Measurements from ENCODE around the gene ALX4.

ALX4 gene

DNA sequence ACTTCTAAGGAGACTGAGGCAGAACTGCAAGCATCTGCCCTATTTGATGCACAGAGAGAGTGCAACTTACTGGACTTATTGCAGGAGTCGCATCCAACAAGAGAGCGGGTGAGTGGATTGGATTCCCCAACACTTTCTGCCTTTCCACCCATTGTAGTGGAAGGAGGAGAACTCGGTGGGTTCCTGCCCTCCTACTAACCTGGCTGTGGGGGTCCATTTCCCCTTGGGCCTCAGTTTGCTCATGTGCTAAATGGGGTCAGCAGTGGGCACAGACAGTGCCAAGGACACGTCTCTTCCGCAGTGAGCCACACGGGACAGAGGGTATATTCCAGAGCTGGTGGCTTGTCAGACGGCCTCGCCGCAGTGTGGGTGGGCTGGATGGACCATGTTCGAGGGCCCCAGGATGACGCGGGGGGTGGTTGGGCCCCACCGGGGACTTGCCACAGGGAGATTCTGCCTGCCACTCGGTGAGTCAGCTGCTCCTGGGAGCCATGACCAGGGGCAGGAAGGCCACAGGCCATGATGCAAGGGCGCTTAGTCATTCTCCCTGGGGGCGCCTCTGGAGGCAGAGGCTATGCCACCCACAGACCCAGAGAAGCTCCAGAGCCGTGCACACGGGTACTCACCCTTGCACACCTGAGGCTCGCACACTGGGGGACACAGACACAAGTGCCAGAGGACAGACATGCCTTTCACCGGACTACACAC, 8.2 kb downstream of the ALX4 start:
- Histone ChIP-seq H3K4me1 (ENCODE audit: control insufficient read depth, insufficient read depth, low read length) (no peaks in the 10 kb centered on the region), H3K36me3 (ENCODE audit: control insufficient read depth in 2 of 2, insufficient read depth in 1 of 2, low read length in 2 of 2) (peaks cover 0 to 5% of the 10 kb centered on the region in 2 experiments; a peak in 1 of 3 replicates), H3K27ac (ENCODE audit: extremely low read depth, low read depth, low read length) (no peak overlapping the region), H3K4me3 (ENCODE audit: low read depth, low read length) (no peak overlapping the region), H3K9me3 (ENCODE audit: control insufficient read depth, insufficient read depth, low read depth, low read length) (no peaks in the 10 kb centered on the region)
- POLR2A ChIA-PET = no interaction called here
- CTCF ChIA-PET = interaction anchor here (2.3 kb wide), 1 partner anchor 15 kb away, joined by 12 read pairs; no protein-coding TSS in a partner anchor
- TF ChIP-seq, protein P1, sequence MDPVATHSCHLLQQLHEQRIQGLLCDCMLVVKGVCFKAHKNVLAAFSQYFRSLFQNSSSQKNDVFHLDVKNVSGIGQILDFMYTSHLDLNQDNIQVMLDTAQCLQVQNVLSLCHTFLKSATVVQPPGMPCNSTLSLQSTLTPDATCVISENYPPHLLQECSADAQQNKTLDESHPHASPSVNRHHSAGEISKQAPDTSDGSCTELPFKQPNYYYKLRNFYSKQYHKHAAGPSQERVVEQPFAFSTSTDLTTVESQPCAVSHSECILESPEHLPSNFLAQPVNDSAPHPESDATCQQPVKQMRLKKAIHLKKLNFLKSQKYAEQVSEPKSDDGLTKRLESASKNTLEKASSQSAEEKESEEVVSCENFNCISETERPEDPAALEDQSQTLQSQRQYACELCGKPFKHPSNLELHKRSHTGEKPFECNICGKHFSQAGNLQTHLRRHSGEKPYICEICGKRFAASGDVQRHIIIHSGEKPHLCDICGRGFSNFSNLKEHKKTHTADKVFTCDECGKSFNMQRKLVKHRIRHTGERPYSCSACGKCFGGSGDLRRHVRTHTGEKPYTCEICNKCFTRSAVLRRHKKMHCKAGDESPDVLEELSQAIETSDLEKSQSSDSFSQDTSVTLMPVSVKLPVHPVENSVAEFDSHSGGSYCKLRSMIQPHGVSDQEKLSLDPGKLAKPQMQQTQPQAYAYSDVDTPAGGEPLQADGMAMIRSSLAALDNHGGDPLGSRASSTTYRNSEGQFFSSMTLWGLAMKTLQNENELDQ (tag by site-specific recombination; IDR thresholded peaks at IDR 0.05; ENCODE audit: low read depth) = no peak
- TF ChIP-seq GLIS2 (tag by site-specific recombination; IDR thresholded peaks at IDR 0.05) (peak; percentile 37; the same call in 1 of the 2 replicates), ZNF433 (tag by site-specific recombination; IDR thresholded peaks at IDR 0.05; ENCODE audit: low read depth) (no peak), ZNF48 (tag by site-specific recombination; IDR thresholded peaks at IDR 0.05) (no peak), YY1 (tag by site-specific recombination; IDR thresholded peaks at IDR 0.05) (no peak), ZNF214 (tag by site-specific recombination; IDR thresholded peaks at IDR 0.05; ENCODE audit: borderline replicate concordance) (no peak), ZNF311 (tag by site-specific recombination; IDR thresholded peaks at IDR 0.05; ENCODE audit: borderline replicate concordance) (no peak), ZIC2 (tag by site-specific recombination; IDR thresholded peaks at IDR 0.05) (peak; percentile 56), OSR2 (tag by site-specific recombination; IDR thresholded peaks at IDR 0.05) (no peak), EGR2 (tag by site-specific recombination; IDR thresholded peaks at IDR 0.05; ENCODE audit: low read depth) (0 out of 2 replicates have a peak, but pooled peaks have one; percentile 27), ZNF660 (tag by site-specific recombination; IDR thresholded peaks at IDR 0.05) (no peak), ZNF792 (tag by site-specific recombination; IDR thresholded peaks at IDR 0.05) (no peak), GFI1B (tag by site-specific recombination; IDR thresholded peaks at IDR 0.05) (no peak), ZNF223 (tag by site-specific recombination; IDR thresholded peaks at IDR 0.05) (no peak), ZNF623 (tag by site-specific recombination; IDR thresholded peaks at IDR 0.05) (no peak), ZNF596 (tag by site-specific recombination; IDR thresholded peaks at IDR 0.05) (no peak), ZNF335 (tag by site-specific recombination; conservative IDR thresholded peaks at IDR 0.05) (no peak), SETDB1 (IDR thresholded peaks at IDR 0.05; ENCODE audit: insufficient read length, low read length) (no peak), ZNF837 (tag by site-specific recombination; IDR thresholded peaks at IDR 0.05) (no peak), ZNF555 (tag by site-specific recombination; conservative IDR thresholded peaks at IDR 0.05) (no peak)
- TF ChIP-seq, protein P2, sequence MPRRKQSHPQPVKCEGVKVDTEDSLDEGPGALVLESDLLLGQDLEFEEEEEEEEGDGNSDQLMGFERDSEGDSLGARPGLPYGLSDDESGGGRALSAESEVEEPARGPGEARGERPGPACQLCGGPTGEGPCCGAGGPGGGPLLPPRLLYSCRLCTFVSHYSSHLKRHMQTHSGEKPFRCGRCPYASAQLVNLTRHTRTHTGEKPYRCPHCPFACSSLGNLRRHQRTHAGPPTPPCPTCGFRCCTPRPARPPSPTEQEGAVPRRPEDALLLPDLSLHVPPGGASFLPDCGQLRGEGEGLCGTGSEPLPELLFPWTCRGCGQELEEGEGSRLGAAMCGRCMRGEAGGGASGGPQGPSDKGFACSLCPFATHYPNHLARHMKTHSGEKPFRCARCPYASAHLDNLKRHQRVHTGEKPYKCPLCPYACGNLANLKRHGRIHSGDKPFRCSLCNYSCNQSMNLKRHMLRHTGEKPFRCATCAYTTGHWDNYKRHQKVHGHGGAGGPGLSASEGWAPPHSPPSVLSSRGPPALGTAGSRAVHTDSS (tag by site-specific recombination; IDR thresholded peaks at IDR 0.05) = no peak
- TF ChIP-seq, protein P3, sequence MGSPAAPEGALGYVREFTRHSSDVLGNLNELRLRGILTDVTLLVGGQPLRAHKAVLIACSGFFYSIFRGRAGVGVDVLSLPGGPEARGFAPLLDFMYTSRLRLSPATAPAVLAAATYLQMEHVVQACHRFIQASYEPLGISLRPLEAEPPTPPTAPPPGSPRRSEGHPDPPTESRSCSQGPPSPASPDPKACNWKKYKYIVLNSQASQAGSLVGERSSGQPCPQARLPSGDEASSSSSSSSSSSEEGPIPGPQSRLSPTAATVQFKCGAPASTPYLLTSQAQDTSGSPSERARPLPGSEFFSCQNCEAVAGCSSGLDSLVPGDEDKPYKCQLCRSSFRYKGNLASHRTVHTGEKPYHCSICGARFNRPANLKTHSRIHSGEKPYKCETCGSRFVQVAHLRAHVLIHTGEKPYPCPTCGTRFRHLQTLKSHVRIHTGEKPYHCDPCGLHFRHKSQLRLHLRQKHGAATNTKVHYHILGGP (tag by site-specific recombination; IDR thresholded peaks at IDR 0.05) = no peak
- TF ChIP-seq, protein P4, sequence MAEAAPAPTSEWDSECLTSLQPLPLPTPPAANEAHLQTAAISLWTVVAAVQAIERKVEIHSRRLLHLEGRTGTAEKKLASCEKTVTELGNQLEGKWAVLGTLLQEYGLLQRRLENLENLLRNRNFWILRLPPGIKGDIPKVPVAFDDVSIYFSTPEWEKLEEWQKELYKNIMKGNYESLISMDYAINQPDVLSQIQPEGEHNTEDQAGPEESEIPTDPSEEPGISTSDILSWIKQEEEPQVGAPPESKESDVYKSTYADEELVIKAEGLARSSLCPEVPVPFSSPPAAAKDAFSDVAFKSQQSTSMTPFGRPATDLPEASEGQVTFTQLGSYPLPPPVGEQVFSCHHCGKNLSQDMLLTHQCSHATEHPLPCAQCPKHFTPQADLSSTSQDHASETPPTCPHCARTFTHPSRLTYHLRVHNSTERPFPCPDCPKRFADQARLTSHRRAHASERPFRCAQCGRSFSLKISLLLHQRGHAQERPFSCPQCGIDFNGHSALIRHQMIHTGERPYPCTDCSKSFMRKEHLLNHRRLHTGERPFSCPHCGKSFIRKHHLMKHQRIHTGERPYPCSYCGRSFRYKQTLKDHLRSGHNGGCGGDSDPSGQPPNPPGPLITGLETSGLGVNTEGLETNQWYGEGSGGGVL (tag by site-specific recombination; IDR thresholded peaks at IDR 0.05) = no peak
- TF ChIP-seq, protein P5, sequence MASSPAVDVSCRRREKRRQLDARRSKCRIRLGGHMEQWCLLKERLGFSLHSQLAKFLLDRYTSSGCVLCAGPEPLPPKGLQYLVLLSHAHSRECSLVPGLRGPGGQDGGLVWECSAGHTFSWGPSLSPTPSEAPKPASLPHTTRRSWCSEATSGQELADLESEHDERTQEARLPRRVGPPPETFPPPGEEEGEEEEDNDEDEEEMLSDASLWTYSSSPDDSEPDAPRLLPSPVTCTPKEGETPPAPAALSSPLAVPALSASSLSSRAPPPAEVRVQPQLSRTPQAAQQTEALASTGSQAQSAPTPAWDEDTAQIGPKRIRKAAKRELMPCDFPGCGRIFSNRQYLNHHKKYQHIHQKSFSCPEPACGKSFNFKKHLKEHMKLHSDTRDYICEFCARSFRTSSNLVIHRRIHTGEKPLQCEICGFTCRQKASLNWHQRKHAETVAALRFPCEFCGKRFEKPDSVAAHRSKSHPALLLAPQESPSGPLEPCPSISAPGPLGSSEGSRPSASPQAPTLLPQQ (tag by site-specific recombination; IDR thresholded peaks at IDR 0.05) = 0 out of 2 replicates have a peak, but pooled peaks have one; percentile 25
- TF ChIP-seq, protein P6, sequence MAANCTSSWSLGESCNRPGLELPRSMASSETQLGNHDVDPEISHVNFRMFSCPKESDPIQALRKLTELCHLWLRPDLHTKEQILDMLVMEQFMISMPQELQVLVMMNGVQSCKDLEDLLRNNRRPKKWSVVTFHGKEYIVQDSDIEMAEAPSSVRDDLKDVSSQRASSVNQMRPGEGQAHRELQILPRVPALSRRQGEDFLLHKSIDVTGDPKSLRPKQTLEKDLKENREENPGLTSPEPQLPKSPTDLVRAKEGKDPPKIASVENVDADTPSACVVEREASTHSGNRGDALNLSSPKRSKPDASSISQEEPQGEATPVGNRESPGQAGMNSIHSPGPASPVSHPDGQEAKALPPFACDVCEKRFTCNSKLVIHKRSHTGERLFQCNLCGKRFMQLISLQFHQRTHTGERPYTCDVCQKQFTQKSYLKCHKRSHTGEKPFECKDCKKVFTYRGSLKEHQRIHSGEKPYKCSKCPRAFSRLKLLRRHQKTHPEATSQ (tag by site-specific recombination; IDR thresholded peaks at IDR 0.05) = no peak
- TF ChIP-seq, protein P7, sequence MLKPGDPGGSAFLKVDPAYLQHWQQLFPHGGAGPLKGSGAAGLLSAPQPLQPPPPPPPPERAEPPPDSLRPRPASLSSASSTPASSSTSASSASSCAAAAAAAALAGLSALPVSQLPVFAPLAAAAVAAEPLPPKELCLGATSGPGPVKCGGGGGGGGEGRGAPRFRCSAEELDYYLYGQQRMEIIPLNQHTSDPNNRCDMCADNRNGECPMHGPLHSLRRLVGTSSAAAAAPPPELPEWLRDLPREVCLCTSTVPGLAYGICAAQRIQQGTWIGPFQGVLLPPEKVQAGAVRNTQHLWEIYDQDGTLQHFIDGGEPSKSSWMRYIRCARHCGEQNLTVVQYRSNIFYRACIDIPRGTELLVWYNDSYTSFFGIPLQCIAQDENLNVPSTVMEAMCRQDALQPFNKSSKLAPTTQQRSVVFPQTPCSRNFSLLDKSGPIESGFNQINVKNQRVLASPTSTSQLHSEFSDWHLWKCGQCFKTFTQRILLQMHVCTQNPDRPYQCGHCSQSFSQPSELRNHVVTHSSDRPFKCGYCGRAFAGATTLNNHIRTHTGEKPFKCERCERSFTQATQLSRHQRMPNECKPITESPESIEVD (tag by site-specific recombination; IDR thresholded peaks at IDR 0.05) = no peak
